PC-3 (cell line): ENCODE data around the gene CDH19. TPM values are rescaled to one million over a fixed set of nuclear protein-coding genes. Genes with fewer than 3 reads are reported as not detected.

Source experiments
- ATAC-seq: fragments of 200-7000 bp; cut with Tn5 transposase; 2 replicates; pipeline ENCODE4 v1.9.1; 2020; ENCODE audit warnings: mild to moderate bottlenecking, moderate library complexity
- BruUV-seq: library from RNA; stranded (reverse); fragments of 400-500 nt; replicated peaks from 2 replicates; lab custom pipeline; 2021; lab: Mats Ljungman, UMichigan
- CTCF ChIA-PET: fragments of 300-600 bp; sonication (Branson Sonifier 250); formaldehyde crosslinking; loops from one replicate; lab custom pipeline; 2022; ENCODE audit warnings: antibody characterized with exemption; lab: Charles Lee
- POLR2A ChIA-PET: fragments of 300-600 bp; sonication (Branson Sonifier 250); formaldehyde crosslinking; loops from one replicate; lab custom pipeline; 2022; ENCODE audit warnings: antibody characterized with exemption; ENCODE audit not compliant: unreplicated experiment; lab: Charles Lee
- DNase-seq: peaks from one replicate; pipeline ENCODE4 v3.0.0-alpha.2; 2015
- H2AFZ ChIP-seq: fragments of 300-600 bp; sonication (generic); 2 replicates; pipeline ENCODE4 v1.6.0; 2016; ENCODE audit warnings: antibody characterized with exemption, low read length
- H3F3A ChIP-seq: fragments of 300-600 bp; sonication (generic); one replicate; pipeline ENCODE4 v1.6.0; 2017; ENCODE audit warnings: antibody characterized with exemption, low read length, control low read depth, mild to moderate bottlenecking; ENCODE audit not compliant: unreplicated experiment
- H3K27ac ChIP-seq: fragments of 300-600 bp; sonication (generic); 2 replicates; pipeline ENCODE4 v1.5.1; 2016; ENCODE audit warnings: mild to moderate bottlenecking, low read length
- H3K27me3 ChIP-seq: fragments of 300-600 bp; sonication (generic); 2 replicates; pipeline ENCODE4 v1.6.1; 2016; ENCODE audit warnings: low read length, mixed read lengths
- H3K36me3 ChIP-seq: fragments of 300-600 bp; sonication (generic); 2 replicates; pipeline ENCODE4 v1.6.1; 2016; ENCODE audit warnings: low read depth, mixed run types, low read length, mixed read lengths
- H3K4me1 ChIP-seq: fragments of 300-600 bp; sonication (generic); 2 replicates; pipeline ENCODE4 v1.5.1; 2016; ENCODE audit warnings: low read length; ENCODE audit not compliant: insufficient read depth
- H3K4me2 ChIP-seq: fragments of 300-600 bp; sonication (generic); 2 replicates; pipeline ENCODE4 v1.6.0; 2016; ENCODE audit warnings: low read length
- H3K4me3 ChIP-seq: fragments of 300-600 bp; sonication (generic); 2 replicates; pipeline ENCODE4 v1.5.1; 2016; ENCODE audit warnings: mild to moderate bottlenecking, low read length, mixed read lengths
- H3K79me2 ChIP-seq: fragments of 300-600 bp; sonication (generic); 2 replicates; pipeline ENCODE4 v1.6.1; 2017; ENCODE audit warnings: low read length, mixed read lengths
- H3K9ac ChIP-seq: fragments of 300-600 bp; sonication (generic); 2 replicates; pipeline ENCODE4 v1.6.0; 2016; ENCODE audit warnings: mild to moderate bottlenecking, low read length
- H3K9me2 ChIP-seq: fragments of 300-600 bp; sonication (generic); replicated peaks from 2 replicates; pipeline ENCODE4 v1.6.1; 2016; ENCODE audit warnings: mixed run types, low read length, mixed read lengths
- H3K9me3 ChIP-seq: fragments of 300-600 bp; sonication (generic); 2 replicates; pipeline ENCODE4 v1.6.1; 2016; ENCODE audit warnings: low read length, mixed read lengths
- H4K20me1 ChIP-seq: fragments of 300-600 bp; sonication (generic); 2 replicates; pipeline ENCODE4 v1.6.1; 2016; ENCODE audit warnings: low read length, mixed read lengths
- EZH2 ChIP-seq: fragments of 300-600 bp; sonication (generic); IDR thresholded peaks from one replicate; pipeline ENCODE4 v1.6.1; 2017; ENCODE audit warnings: antibody characterized with exemption, mild to moderate bottlenecking, low read length; ENCODE audit not compliant: unreplicated experiment
- EZH2phosphoT487 ChIP-seq: fragments of 300-600 bp; sonication (generic); IDR thresholded peaks from 2 replicates; pipeline ENCODE4 v1.6.1; 2018; ENCODE audit warnings: mild to moderate bottlenecking, antibody characterized with exemption, low read length, borderline replicate concordance
- intact Hi-C: fragments of 100-400 bp; cut with micrococcal nuclease; formaldehyde crosslinking; loops from 2 replicates; pipeline ENCODE4 v1.9.0; 2023
- total RNA-seq: library from RNA; depleted of rRNA; stranded (reverse); fragments of >200 nt; gene quantifications from 2 replicates; pipeline ENCODE4 v1.2.3, GENCODE V29; 2014
- TF ChIP-seq, protein P1 (sequence below): fragments of 300-600 bp; sonication (generic); conservative IDR thresholded peaks from 2 replicates; pipeline ENCODE4 v1.5.1; 2017; ENCODE audit warnings: antibody characterized with exemption, low read depth, mild to moderate bottlenecking, low read length

CDH19 gene
- total RNA-seq, 1 experiment from 2014 or later: 0.11 TPM

DNA sequence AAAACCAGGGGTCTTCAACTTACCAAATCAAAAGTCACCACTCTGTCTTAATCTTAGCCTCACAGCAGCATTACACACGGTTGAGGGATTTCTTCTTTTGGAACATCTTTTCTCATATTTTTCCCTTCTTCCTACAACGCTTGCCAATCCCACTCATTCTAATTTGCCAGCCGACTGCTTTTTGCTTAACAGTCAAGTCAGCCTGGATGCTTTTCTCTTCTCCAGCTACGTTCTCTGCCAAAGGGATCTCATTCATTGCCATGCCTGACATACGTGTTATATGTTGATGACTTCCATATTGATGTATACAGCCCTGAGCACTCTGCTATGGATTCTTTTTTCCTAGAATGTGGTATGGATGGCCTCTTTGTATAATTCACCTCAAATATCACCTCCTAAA lies 37.3 kb downstream of the CDH19 start:
- no TSS peak for BruUV-seq
- Histone ChIP-seq H3K9me3 (no peaks in the 10 kb centered on the region), H3K79me2 (no peaks in the 10 kb centered on the region), H3K27ac (no peak overlapping the region), H2AFZ (no peak overlapping the region), H3K27me3 (peaks cover 7% of the 10 kb centered on the region; the same call in 1 of the 2 replicates), H3K9me2 (no peaks in the 10 kb centered on the region), H3K36me3 (no peaks in the 10 kb centered on the region), H3K4me2 (no peak overlapping the region), H3K9ac (no peak overlapping the region), H3K4me1 (no peaks in the 10 kb centered on the region), H3F3A (no peaks in the 10 kb centered on the region), H4K20me1 (no peaks in the 10 kb centered on the region), H3K4me3 (no peak overlapping the region)
- ChIA-PET POLR2A (no interaction called here), CTCF (no interaction called here)
- TF ChIP-seq, protein P1, sequence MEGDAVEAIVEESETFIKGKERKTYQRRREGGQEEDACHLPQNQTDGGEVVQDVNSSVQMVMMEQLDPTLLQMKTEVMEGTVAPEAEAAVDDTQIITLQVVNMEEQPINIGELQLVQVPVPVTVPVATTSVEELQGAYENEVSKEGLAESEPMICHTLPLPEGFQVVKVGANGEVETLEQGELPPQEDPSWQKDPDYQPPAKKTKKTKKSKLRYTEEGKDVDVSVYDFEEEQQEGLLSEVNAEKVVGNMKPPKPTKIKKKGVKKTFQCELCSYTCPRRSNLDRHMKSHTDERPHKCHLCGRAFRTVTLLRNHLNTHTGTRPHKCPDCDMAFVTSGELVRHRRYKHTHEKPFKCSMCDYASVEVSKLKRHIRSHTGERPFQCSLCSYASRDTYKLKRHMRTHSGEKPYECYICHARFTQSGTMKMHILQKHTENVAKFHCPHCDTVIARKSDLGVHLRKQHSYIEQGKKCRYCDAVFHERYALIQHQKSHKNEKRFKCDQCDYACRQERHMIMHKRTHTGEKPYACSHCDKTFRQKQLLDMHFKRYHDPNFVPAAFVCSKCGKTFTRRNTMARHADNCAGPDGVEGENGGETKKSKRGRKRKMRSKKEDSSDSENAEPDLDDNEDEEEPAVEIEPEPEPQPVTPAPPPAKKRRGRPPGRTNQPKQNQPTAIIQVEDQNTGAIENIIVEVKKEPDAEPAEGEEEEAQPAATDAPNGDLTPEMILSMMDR: no peak
- TF ChIP-seq EZH2: no peak
- no peak for TF ChIP-seq EZH2phosphoT487
- no peak for ATAC-seq
- DNase-seq: no peak
- intact Hi-C loops: loop anchor here (10.0 kb wide), 1 partner anchor 628 kb away; no protein-coding TSS in a partner anchor

- no peaks in the 10 kb centered on the region for H3K79me2 ChIP-seq
These were observed 39.7 kb downstream of the CDH19 start for GRCh38 chr18:66564236-66564635.

GRCh38 chr18:66562279-66562678 lies 41.6 kb downstream of the CDH19 start:
- intact Hi-C loops: loop anchor here (5.0 to 10.0 kb wide), 2 partner anchors 35 to 633 kb away; no protein-coding TSS in a partner anchor
- Histone ChIP-seq H4K20me1 (no peaks in the 10 kb centered on the region), H3K27ac (no peak overlapping the region), H2AFZ (no peak overlapping the region), H3K4me1 (peaks cover 9% of the 10 kb centered on the region; the same call in 1 of the 2 replicates), H3K36me3 (no peaks in the 10 kb centered on the region), H3K9ac (no peak overlapping the region), H3K4me3 (no peak overlapping the region), H3F3A (no peaks in the 10 kb centered on the region), H3K27me3 (peaks cover 7% of the 10 kb centered on the region; the same call in 1 of the 2 replicates), H3K9me3 (no peaks in the 10 kb centered on the region), H3K9me2 (no peaks in the 10 kb centered on the region), H3K79me2 (no peaks in the 10 kb centered on the region), H3K4me2 (no peak overlapping the region)
- ATAC-seq: no peak
- DNase-seq: no peak
- ChIA-PET POLR2A (no interaction called here), CTCF (no interaction called here)
- TF ChIP-seq EZH2phosphoT487: no peak
- TF ChIP-seq EZH2: no peak
- TF ChIP-seq, protein P1: no peak
- BruUV-seq: no TSS peak

More at GRCh38 chr18:66564236-66564635, 39.7 kb downstream of the CDH19 start:
- Histone ChIP-seq H4K20me1 (no peaks in the 10 kb centered on the region), H3K9me3 (no peaks in the 10 kb centered on the region), H3K4me1 (peaks cover 3% of the 10 kb centered on the region; the same call in 1 of the 2 replicates), H2AFZ (no peak overlapping the region), H3K4me2 (no peak overlapping the region), H3K36me3 (no peaks in the 10 kb centered on the region), H3K9me2 (no peaks in the 10 kb centered on the region), H3K27me3 (peaks cover 7% of the 10 kb centered on the region; the same call in 1 of the 2 replicates), H3K9ac (no peak overlapping the region), H3K4me3 (no peak overlapping the region), H3K27ac (no peak overlapping the region), H3F3A (no peaks in the 10 kb centered on the region)
- ATAC-seq (no peak), DNase-seq (no peak)
- POLR2A ChIA-PET: no interaction called here
- CTCF ChIA-PET: no interaction called here
- TF ChIP-seq, protein P1: no peak
- no peak for TF ChIP-seq EZH2
- no peak for TF ChIP-seq EZH2phosphoT487
- intact Hi-C loops: loop anchor here (5.0 to 10.0 kb wide), 2 partner anchors 33 to 631 kb away; no protein-coding TSS in a partner anchor
- no TSS peak for BruUV-seq
